Left ventricle myocardium inferior (tissue), 1 donor: ENCODE results near the gene STOX2. TPM values are rescaled to one million over a fixed set of nuclear protein-coding genes. Genes with fewer than 3 reads are reported as not detected.

Experiments used
- DNase-seq: peaks from one replicate; pipeline ENCODE4 v3.0.0-alpha.2; 2020
- H3K27ac ChIP-seq: fragments of 200-600 bp; replicated peaks from 2 replicates; pipeline ENCODE4 v1.8.0; 2021
- H3K27me3 ChIP-seq: fragments of 200-600 bp; 2 replicates; pipeline ENCODE4 v1.8.0; 2021; ENCODE audit warnings: low read depth
- H3K36me3 ChIP-seq: fragments of 200-600 bp; 2 replicates; pipeline ENCODE4 v1.8.0; 2021
- H3K4me1 ChIP-seq: fragments of 200-600 bp; 2 replicates; pipeline ENCODE4 v1.8.0; 2021
- H3K4me3 ChIP-seq: fragments of 200-600 bp; 2 replicates; pipeline ENCODE4 v1.8.0; 2021; ENCODE audit warnings: mild to moderate bottlenecking, moderate library complexity
- H3K9me3 ChIP-seq: fragments of 200-600 bp; replicated peaks from 2 replicates; pipeline ENCODE4 v1.8.0; 2021
- CTCF ChIP-seq: fragments of 200-600 bp; IDR thresholded peaks from 2 replicates; pipeline ENCODE4 v1.8.0; 2021; ENCODE audit warnings: antibody characterized with exemption, mild to moderate bottlenecking, borderline replicate concordance
- intact Hi-C: fragments of 100-400 bp; cut with micrococcal nuclease; formaldehyde crosslinking; loops from one replicate; pipeline ENCODE4 v1.11.0; 2022
- total RNA-seq: library from RNA; stranded (reverse); fragmentation: NEBNext Ultra II Directional; extraction: Animal tissue kit (Norgen Biotek cat#: 25700); gene quantifications from one replicate; pipeline ENCODE4 v1.2.1, GENCODE V29; 2021
- donor health status: DM: no; HTN: yes; CAD: no; lungs with severe emphysema.

The STOX2 gene
- total RNA-seq, 1 donor from 2014 or later = 12.2 TPM

GRCh38 chr4:183860119-183860518, 45.0 kb upstream of the STOX2 start:
- H3K4me1 ChIP-seq = peaks cover 21% of the 10 kb centered on the region
- no peaks in the 10 kb centered on the region for H3K27me3 ChIP-seq
- H3K9me3 ChIP-seq = no peaks in the 10 kb centered on the region
- no peak for DNase-seq
- intact Hi-C loops = no loop called here
- no peaks in the 10 kb centered on the region for H3K36me3 ChIP-seq
- H3K4me3 ChIP-seq = no peak overlapping the region
- TF ChIP-seq CTCF = no peak
- H3K27ac ChIP-seq = no peak overlapping the region

GRCh38 chr4:183860731-183861130, 44.4 kb upstream of the STOX2 start:
- no peaks in the 10 kb centered on the region for H3K9me3 ChIP-seq
- no peaks in the 10 kb centered on the region for H3K27me3 ChIP-seq
- H3K4me1 ChIP-seq = peaks cover 21% of the 10 kb centered on the region
- no peak overlapping the region for H3K27ac ChIP-seq
- no peak overlapping the region for H3K4me3 ChIP-seq
- no peak for TF ChIP-seq CTCF
- H3K36me3 ChIP-seq = no peaks in the 10 kb centered on the region
- DNase-seq = no peak
- intact Hi-C loops = no loop called here

GRCh38 chr4:183861426-183861825, 43.7 kb upstream of the STOX2 start:
- no peak for DNase-seq
- peaks cover 21% of the 10 kb centered on the region for H3K4me1 ChIP-seq
- H3K27me3 ChIP-seq = no peaks in the 10 kb centered on the region
- H3K4me3 ChIP-seq = no peak overlapping the region
- TF ChIP-seq CTCF = no peak
- H3K27ac ChIP-seq = no peak overlapping the region
- intact Hi-C loops = no loop called here
- H3K9me3 ChIP-seq = no peaks in the 10 kb centered on the region
- H3K36me3 ChIP-seq = no peaks in the 10 kb centered on the region

- TF ChIP-seq CTCF = no peak
- H3K27me3 ChIP-seq = no peaks in the 10 kb centered on the region
- no peak overlapping the region for H3K27ac ChIP-seq
- no peaks in the 10 kb centered on the region for H3K36me3 ChIP-seq
- intact Hi-C loops = no loop called here
- no peak overlapping the region for H3K4me3 ChIP-seq
- DNase-seq = no peak
- H3K4me1 ChIP-seq = peaks cover 25% of the 10 kb centered on the region
- H3K9me3 ChIP-seq = no peaks in the 10 kb centered on the region
These were observed 41.8 kb upstream of the STOX2 start for GRCh38 chr4:183863155-183863825.

GRCh38 chr4:183867247-183867646, 37.9 kb upstream of the STOX2 start:
- Histone ChIP-seq H3K4me3 (no peak overlapping the region), H3K36me3 (no peaks in the 10 kb centered on the region), H3K9me3 (no peaks in the 10 kb centered on the region), H3K27me3 (no peaks in the 10 kb centered on the region), H3K27ac (no peak overlapping the region), H3K4me1 (peaks cover 28% of the 10 kb centered on the region)
- intact Hi-C loops = no loop called here
- no peak for TF ChIP-seq CTCF
- no peak for DNase-seq

- intact Hi-C loops = no loop called here
- Histone ChIP-seq H3K9me3 (no peaks in the 10 kb centered on the region), H3K27ac (no peak overlapping the region), H3K4me1 (peaks cover 56% of the 10 kb centered on the region), H3K36me3 (no peaks in the 10 kb centered on the region), H3K4me3 (no peak overlapping the region), H3K27me3 (no peaks in the 10 kb centered on the region)
- DNase-seq = no peak
- TF ChIP-seq CTCF = no peak
These were observed 34.1 kb upstream of the STOX2 start for GRCh38 chr4:183870997-183871396.
